ENCODE data around the gene ALOX15B.

ALOX15B gene

DNA sequence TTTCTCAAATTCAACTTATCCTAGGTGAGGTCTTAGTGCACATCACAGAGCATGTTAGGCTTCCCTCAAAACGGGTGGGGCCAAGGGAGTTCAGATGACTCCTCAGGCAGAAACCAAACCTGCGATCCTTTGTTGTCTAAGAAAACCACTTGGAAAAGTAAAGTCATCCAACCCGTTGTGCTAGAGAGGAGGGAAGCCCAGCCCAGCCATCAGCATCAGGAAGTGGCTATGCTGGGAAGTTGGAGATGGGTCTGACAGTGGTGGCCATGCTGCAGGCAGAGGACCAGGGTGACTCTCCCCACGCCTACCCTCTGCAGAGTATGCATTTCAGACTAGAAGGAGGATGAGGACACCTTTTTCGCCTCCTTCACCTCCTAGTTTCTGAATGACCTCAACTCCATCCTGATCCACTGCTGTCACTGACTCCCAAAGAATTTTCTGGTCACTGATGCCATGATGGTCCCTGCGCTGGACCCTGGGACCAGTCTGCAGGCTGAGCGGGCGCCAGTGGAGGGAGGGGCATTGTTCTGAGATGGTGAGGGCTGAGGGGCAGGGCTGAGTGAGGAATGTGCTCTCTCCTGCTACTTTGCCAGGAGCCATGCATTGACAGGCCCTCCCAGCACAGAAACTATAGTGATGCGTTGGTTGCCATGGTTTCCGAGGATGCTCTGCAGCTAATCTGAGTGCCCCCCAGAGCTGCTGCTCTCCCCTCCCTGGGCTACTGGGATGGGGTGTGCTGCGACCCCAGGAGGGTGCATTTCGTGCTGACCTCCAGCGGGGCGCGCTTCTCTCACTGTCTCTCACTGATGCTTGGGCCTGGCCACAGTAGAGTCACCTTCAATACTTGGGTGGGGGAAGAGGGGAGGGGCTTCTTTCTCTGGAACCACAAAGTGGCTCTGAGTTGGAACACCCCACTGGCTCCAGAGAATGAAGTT lies 28.2 kb downstream of the ALOX15B start:
- Histone ChIP-seq H3K36me3 (ENCODE audit: low read depth) (no peaks in the 10 kb centered on the region), H3K27me3 (ENCODE audit: insufficient read depth, poor library complexity, severe bottlenecking) (no peaks in the 10 kb centered on the region), H3K4me3 (ENCODE audit: severe bottlenecking) (no peak overlapping the region), H3K4me1 (ENCODE audit: insufficient read depth, poor library complexity, severe bottlenecking) (peaks cover 5% of the 10 kb centered on the region), H3K9me3 (ENCODE audit: severe bottlenecking) (no peaks in the 10 kb centered on the region), H3K27ac (ENCODE audit: poor library complexity, severe bottlenecking) (no peak overlapping the region)
- DNase-seq (ENCODE audit: low spot score) (no peak), ATAC-seq (ENCODE audit: low read depth) (no peak)
- TF ChIP-seq, protein P1, sequence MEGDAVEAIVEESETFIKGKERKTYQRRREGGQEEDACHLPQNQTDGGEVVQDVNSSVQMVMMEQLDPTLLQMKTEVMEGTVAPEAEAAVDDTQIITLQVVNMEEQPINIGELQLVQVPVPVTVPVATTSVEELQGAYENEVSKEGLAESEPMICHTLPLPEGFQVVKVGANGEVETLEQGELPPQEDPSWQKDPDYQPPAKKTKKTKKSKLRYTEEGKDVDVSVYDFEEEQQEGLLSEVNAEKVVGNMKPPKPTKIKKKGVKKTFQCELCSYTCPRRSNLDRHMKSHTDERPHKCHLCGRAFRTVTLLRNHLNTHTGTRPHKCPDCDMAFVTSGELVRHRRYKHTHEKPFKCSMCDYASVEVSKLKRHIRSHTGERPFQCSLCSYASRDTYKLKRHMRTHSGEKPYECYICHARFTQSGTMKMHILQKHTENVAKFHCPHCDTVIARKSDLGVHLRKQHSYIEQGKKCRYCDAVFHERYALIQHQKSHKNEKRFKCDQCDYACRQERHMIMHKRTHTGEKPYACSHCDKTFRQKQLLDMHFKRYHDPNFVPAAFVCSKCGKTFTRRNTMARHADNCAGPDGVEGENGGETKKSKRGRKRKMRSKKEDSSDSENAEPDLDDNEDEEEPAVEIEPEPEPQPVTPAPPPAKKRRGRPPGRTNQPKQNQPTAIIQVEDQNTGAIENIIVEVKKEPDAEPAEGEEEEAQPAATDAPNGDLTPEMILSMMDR (IDR thresholded peaks at IDR 0.05; ENCODE audit: poor library complexity, severe bottlenecking), result no peak

DNA sequence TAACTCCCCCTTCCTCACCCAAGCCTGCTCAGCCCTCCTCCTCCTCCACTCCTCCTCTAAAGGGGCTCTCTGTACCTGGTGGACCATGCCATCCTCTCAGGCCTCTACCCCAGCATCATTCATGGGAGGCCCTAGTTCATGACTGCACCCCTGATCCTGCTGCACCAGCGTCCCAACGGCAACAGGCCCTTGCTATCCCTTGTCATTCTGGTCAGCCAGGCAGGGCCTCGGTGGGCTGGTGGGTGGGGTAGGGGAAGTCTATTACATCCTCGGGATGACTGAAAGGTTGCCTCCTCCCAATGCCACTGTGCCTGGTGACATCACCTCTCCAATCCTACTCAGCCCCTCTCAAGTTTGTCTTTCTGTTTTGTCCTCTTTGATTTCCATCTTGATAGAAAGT lies 28.9 kb downstream of the ALOX15B start:
- TF ChIP-seq, protein P1 (IDR thresholded peaks at IDR 0.05; ENCODE audit: poor library complexity, severe bottlenecking), result no peak
- no peaks in the 10 kb centered on the region for H3K27me3 ChIP-seq (ENCODE audit: insufficient read depth, poor library complexity, severe bottlenecking)
- no peak overlapping the region for H3K27ac ChIP-seq (ENCODE audit: poor library complexity, severe bottlenecking)
- ATAC-seq (ENCODE audit: low read depth) (no peak), DNase-seq (ENCODE audit: low spot score) (no peak)
- peaks cover under 1% of the 10 kb centered on the region for H3K4me1 ChIP-seq (ENCODE audit: insufficient read depth, poor library complexity, severe bottlenecking)
- H3K36me3 ChIP-seq (ENCODE audit: low read depth), result no peaks in the 10 kb centered on the region
- H3K4me3 ChIP-seq (ENCODE audit: severe bottlenecking), result no peak overlapping the region
- H3K9me3 ChIP-seq (ENCODE audit: severe bottlenecking), result no peaks in the 10 kb centered on the region

DNA sequence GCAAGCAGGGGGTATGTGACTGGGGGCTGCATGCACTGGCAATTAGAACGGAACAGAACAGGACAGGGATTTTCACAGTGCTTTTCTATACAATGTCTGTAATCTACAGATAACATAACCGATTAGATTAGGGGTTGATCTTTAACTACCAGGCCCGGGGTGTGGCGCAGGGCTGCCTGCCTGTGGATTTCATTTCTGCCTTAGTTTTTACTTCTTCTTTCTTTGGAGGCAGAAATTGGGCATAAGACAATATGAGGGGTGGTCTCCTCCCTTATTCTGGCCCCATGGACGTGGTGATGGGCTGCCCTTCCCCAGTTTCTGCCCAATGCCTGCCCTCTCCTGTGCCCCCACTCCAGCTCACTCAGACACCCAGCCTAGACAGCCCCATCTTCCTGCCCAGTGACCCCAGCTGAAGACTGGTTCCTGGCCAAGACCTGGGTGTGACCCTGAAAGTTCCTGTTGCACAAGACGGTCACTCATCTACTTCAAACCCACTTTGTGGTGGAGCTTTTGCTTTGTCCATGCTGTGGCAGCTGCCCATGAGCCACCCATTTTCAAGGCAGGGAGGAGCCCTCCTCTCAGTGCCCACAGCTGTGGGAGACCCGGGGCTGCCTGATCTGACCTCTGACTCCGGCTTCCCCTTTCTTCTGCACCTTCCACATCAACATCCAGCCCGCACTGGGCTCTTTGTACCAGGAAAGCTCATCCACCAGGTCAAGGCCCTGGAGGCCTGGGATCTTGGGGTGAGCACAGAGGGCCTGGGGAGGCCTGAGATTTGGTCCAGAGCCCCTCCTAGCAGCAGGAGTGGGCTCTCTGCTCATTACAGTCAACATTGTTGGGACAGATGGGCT lies 30.1 kb downstream of the ALOX15B start:
- H3K9me3 ChIP-seq (ENCODE audit: severe bottlenecking), result no peaks in the 10 kb centered on the region
- no peaks in the 10 kb centered on the region for H3K36me3 ChIP-seq (ENCODE audit: low read depth)
- no peaks in the 10 kb centered on the region for H3K4me1 ChIP-seq (ENCODE audit: insufficient read depth, poor library complexity, severe bottlenecking)
- no peak for ATAC-seq (ENCODE audit: low read depth)
- TF ChIP-seq, protein P1 (IDR thresholded peaks at IDR 0.05; ENCODE audit: poor library complexity, severe bottlenecking), result no peak
- H3K27ac ChIP-seq (ENCODE audit: poor library complexity, severe bottlenecking), result no peak overlapping the region
- no peak overlapping the region for H3K4me3 ChIP-seq (ENCODE audit: severe bottlenecking)
- DNase-seq (ENCODE audit: low spot score), result no peak
- no peaks in the 10 kb centered on the region for H3K27me3 ChIP-seq (ENCODE audit: insufficient read depth, poor library complexity, severe bottlenecking)

DNA sequence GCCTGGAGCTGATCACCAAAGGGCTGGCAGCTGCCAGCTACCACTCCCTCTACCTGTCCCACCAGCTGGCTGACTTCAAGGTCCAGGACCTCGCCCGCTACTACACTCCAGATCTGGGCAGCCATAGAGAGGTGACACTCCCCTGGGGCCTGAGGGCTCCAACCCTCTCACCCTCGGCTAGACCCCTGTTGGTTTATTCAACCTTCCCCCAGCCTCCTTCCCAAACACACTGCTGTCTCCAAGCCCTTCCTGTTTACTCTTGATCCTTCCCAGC lies 30.7 kb downstream of the ALOX15B start:
- no peak overlapping the region for H3K4me3 ChIP-seq (ENCODE audit: severe bottlenecking)
- ATAC-seq (ENCODE audit: low read depth), result no peak
- no peaks in the 10 kb centered on the region for H3K9me3 ChIP-seq (ENCODE audit: severe bottlenecking)
- DNase-seq (ENCODE audit: low spot score), result no peak
- no peaks in the 10 kb centered on the region for H3K36me3 ChIP-seq (ENCODE audit: low read depth)
- TF ChIP-seq, protein P1 (IDR thresholded peaks at IDR 0.05; ENCODE audit: poor library complexity, severe bottlenecking), result no peak
- no peaks in the 10 kb centered on the region for H3K4me1 ChIP-seq (ENCODE audit: insufficient read depth, poor library complexity, severe bottlenecking)
- H3K27me3 ChIP-seq (ENCODE audit: insufficient read depth, poor library complexity, severe bottlenecking), result no peaks in the 10 kb centered on the region
- no peak overlapping the region for H3K27ac ChIP-seq (ENCODE audit: poor library complexity, severe bottlenecking)

Data from RWPE2 (cell line).